SK-N-SH treated with all-trans-retinoic acid at 6 μM for 48 hours (cell line): ENCODE data around the gene SHISA8.

ENCODE experiments used
- ARNTL ChIP-seq: fragments of 450-650 bp; formaldehyde crosslinking; IDR thresholded peaks from 2 replicates; pipeline ENCODE4 v1.5.0; 2020; ENCODE audit warnings: low read depth, mild to moderate bottlenecking, moderate library complexity, borderline replicate concordance
- BACH2 ChIP-seq: fragments of 250-450 bp; sonication (Bioruptor Pico); IDR thresholded peaks from 2 replicates; pipeline ENCODE4 v1.9.0; 2021; ENCODE audit warnings: mild to moderate bottlenecking, borderline replicate concordance
- CREB5 ChIP-seq: fragments of 250-450 bp; sonication (Bioruptor Pico); IDR thresholded peaks from 2 replicates; pipeline ENCODE4 v1.5.1; 2020; ENCODE audit warnings: low read depth, mild to moderate bottlenecking, moderate library complexity
- CSRNP3 ChIP-seq: fragments of 250-450 bp; sonication (Bioruptor Pico); IDR thresholded peaks from 2 replicates; pipeline ENCODE4 v1.5.1; 2021; ENCODE audit warnings: mild to moderate bottlenecking, moderate library complexity
- PATZ1 ChIP-seq: fragments of 250-450 bp; sonication (Bioruptor Pico); IDR thresholded peaks from 2 replicates; pipeline ENCODE4 v1.8.0; 2020; ENCODE audit warnings: mild to moderate bottlenecking, moderate library complexity, borderline replicate concordance
- POU6F1 ChIP-seq: fragments of 250-450 bp; sonication (Bioruptor Pico); IDR thresholded peaks from 2 replicates; pipeline ENCODE4 v1.8.0; 2021; ENCODE audit warnings: low read depth, mild to moderate bottlenecking, moderate library complexity, borderline replicate concordance
- PPARA ChIP-seq: fragments of 250-450 bp; sonication (Bioruptor Pico); IDR thresholded peaks from 2 replicates; pipeline ENCODE4 v1.5.0; 2020; ENCODE audit warnings: mild to moderate bottlenecking, borderline replicate concordance
- SNAI2 ChIP-seq: fragments of 250-450 bp; sonication (Bioruptor Pico); IDR thresholded peaks from 2 replicates; pipeline ENCODE4 v1.5.0; 2020; ENCODE audit warnings: mild to moderate bottlenecking, moderate library complexity
- TCF4 ChIP-seq: fragments of 250-450 bp; sonication (Bioruptor Pico); IDR thresholded peaks from 2 replicates; pipeline ENCODE4 v1.8.0; 2021; ENCODE audit warnings: mild to moderate bottlenecking, moderate library complexity, borderline replicate concordance
- TOX ChIP-seq: fragments of 250-450 bp; sonication (Bioruptor Pico); IDR thresholded peaks from 2 replicates; pipeline ENCODE4 v1.8.0; 2021; ENCODE audit warnings: mild to moderate bottlenecking, moderate library complexity, borderline replicate concordance
- ZFP3 ChIP-seq: fragments of 250-450 bp; sonication (Bioruptor Pico); IDR thresholded peaks from 2 replicates; pipeline ENCODE4 v1.5.0; 2020; ENCODE audit warnings: mild to moderate bottlenecking, moderate library complexity
- ZNF70 ChIP-seq: fragments of 450-650 bp; formaldehyde crosslinking; IDR thresholded peaks from 2 replicates; pipeline ENCODE4 v1.5.0; 2020; ENCODE audit warnings: mild to moderate bottlenecking, moderate library complexity

GRCh38 chr22:41934284-41935014 is 19.6 kb upstream of the SHISA8 start:
- TF ChIP-seq CSRNP3 (CRISPR knock-in tag) (no peak), ZNF70 (CRISPR knock-in tag) (no peak), PATZ1 (CRISPR knock-in tag) (no peak), SNAI2 (no peak), PPARA (CRISPR knock-in tag) (no peak), ARNTL (CRISPR knock-in tag) (no peak), TOX (CRISPR knock-in tag) (no peak), CREB5 (no peak), POU6F1 (CRISPR knock-in tag) (no peak), ZFP3 (CRISPR knock-in tag) (no peak), BACH2 (CRISPR knock-in tag) (no peak), TCF4 (CRISPR knock-in tag) (no peak)
